Fibroblast of the conjunctiva (primary cell): ENCODE data around the gene CACNG8.
"Not testable (repeated sequence)": the region's sequence is repeated elsewhere in the genome, so short reads cannot be mapped to it uniquely, and the experiment has no call there.

Source experiments
- DNase-seq: peaks from one replicate; pipeline ENCODE4 v3.0.0-alpha.2; 2010; ENCODE audit warnings: low read depth

CACNG8 gene

GRCh38 chr19:54035215-54036178 is 72.8 kb downstream of the CACNG8 start:
- peak; percentile 62 for DNase-seq

GRCh38 chr19:54036542-54036941 is 73.8 kb downstream of the CACNG8 start:
- DNase-seq = not testable (repeated sequence)
